Panc1 (cell line): ENCODE measurements around the gene CELF2.

ENCODE experiments used
- CTCF ChIP-seq: fragments of 450-650 bp; IDR thresholded peaks from 2 replicates; pipeline ENCODE4 v1.5.1; 2017; ENCODE audit warnings: mild to moderate bottlenecking
- REST ChIP-seq, 2 experiments: IDR thresholded peaks; 2 replicates each; pipeline ENCODE4 v1.6.1; 2011 to 2012; ENCODE audit warnings: low read depth in 2 of 2, control low read depth in 1 of 2, low read length in 1 of 2, mild to moderate bottlenecking in 1 of 2, moderate library complexity in 1 of 2; ENCODE audit not compliant: insufficient read depth in 1 of 2

GRCh38 chr10:11175823-11176243 lies 158.2 kb downstream of the CELF2 start:
- TF ChIP-seq CTCF (no peak), REST (IDR thresholded peaks at IDR 0.05; ENCODE audit: insufficient read depth in 1 of 2, low read depth in 2 of 2, low read length in 1 of 2) (no peak)
